Effector memory CD8-positive, alpha-beta T cell (primary cell): Measurements from ENCODE around the gene TNNC1.

Source experiments
- ATAC-seq: fragments of 150-1000 bp; cut with Tn5 transposase; replicated peaks from 2 replicates; pipeline ENCODE4 v1.10.0; 2021; ENCODE audit warnings: mild to moderate bottlenecking, moderate library complexity
- DNase-seq, 3 experiments: peaks; one replicate each; pipeline ENCODE4 v3.0.0; 2021
- H3K27ac Mint-ChIP-seq, 2 donors: one replicate each; pipeline ENCODE4 v1.8.0; 2022; ENCODE audit warnings: mild to moderate bottlenecking in 2 of 2, mixed read lengths in 2 of 2, moderate library complexity in 2 of 2
- H3K27me3 Mint-ChIP-seq, 2 donors: one replicate each; pipeline ENCODE4 v1.8.0; 2022; ENCODE audit warnings: mixed read lengths in 2 of 2
- H3K36me3 Mint-ChIP-seq: one replicate; pipeline ENCODE4 v1.8.0; 2022; ENCODE audit warnings: mild to moderate bottlenecking, moderate library complexity, mixed read lengths; ENCODE audit not compliant: insufficient read depth
- H3K4me1 Mint-ChIP-seq, 2 donors: one replicate each; pipeline ENCODE4 v1.8.0; 2022; ENCODE audit warnings: low read depth in 2 of 2, mixed read lengths in 2 of 2
- H3K4me3 Mint-ChIP-seq, 2 donors: one replicate each; pipeline ENCODE4 v1.8.0; 2022; ENCODE audit warnings: mild to moderate bottlenecking in 2 of 2, mixed read lengths in 2 of 2, moderate library complexity in 2 of 2
- H3K9me3 Mint-ChIP-seq, 2 donors: one replicate each; pipeline ENCODE4 v1.8.0; 2022; ENCODE audit warnings: mixed read lengths in 2 of 2

The TNNC1 gene

DNA sequence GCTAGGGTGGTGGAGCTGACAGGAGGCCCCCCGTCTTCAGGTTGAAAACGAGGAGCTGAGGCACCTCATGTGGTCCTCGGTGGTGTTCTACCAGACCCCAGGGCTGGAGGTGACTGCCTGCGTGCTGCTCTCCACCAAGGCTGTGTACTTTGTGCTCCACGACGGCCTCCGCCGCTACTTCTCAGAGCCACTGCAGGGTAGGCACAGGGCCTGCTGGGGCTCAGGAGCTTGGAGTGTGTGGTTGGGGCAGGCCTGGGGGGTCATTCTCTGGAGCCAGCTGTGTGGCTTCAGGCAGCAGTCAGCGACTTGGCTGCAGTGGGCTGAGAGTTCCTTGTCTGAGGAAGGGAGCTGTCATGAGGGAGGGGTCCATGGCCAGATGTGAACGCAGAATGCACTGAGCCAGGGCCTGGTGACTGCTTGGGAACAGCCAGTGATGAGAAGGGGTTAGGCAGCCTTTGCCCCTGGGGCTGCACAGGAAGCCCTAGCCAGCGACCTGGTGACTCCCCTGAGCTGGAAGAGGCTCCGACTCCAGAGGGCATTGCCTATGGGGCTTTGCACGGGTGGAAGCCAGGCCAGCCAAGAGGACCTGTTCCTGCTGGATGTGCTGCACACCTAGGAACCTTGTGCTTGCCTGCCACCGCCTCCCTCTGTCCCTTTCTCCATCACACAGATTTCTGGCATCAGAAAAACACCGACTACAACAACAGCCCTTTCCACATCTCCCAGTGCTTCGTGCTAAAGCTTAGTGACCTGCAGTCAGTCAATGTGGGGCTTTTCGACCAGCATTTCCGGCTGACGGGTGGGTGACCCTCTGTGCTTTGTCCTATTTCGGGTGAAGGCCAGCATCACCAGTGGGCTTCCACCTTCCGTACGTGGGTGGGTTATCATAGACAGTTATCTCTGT lies 36.4 kb upstream of the TNNC1 start:
- H3K27ac Mint-ChIP-seq: peak overlapping the region in 1 of 2 donors; percentile 86

GRCh38 chr3:52489453-52489852 lies 35.6 kb upstream of the TNNC1 start:
- Mint-ChIP-seq H3K9me3 (no peaks in the 10 kb centered on the region), H3K27me3 (no peaks in the 10 kb centered on the region), H3K27ac (no peak overlapping the region), H3K4me1 (peaks cover 7 to 11% of the 10 kb centered on the region in 2 donors), H3K36me3 (peaks cover 49% of the 10 kb centered on the region), H3K4me3 (no peak overlapping the region)
- ATAC-seq (no peak), DNase-seq (no peak)

More for the DNA sequence above, 36.4 kb upstream of the TNNC1 start:
- H3K27me3 Mint-ChIP-seq: no peaks in the 10 kb centered on the region
- H3K4me3 Mint-ChIP-seq: no peak overlapping the region
- peaks cover 51% of the 10 kb centered on the region for H3K36me3 Mint-ChIP-seq
- H3K9me3 Mint-ChIP-seq: no peaks in the 10 kb centered on the region
- ATAC-seq (no peak), DNase-seq (no peak)
- H3K4me1 Mint-ChIP-seq: peaks cover 7 to 11% of the 10 kb centered on the region in 2 donors

DNA sequence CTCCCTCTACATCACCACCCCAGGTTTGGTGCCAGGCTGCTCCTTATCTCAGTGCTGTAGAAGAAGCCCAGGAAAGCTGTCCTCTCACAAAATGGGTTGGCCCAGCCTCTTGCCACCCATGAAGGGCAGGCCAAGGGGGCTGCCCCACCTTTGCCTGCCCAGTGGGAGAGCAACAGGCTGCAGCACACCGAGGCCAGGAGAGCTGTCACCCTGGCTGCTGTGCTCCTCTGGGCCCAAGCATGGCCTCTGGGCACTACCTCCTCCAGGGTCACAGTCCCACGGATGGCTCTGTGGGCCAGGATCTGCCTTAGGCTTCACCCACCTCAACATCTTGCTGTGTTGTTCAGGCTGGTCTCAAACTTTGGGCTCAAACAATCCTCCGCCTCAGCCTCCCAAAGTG lies 34.9 kb upstream of the TNNC1 start:
- ATAC-seq (no peak), DNase-seq (no peak)

DNA sequence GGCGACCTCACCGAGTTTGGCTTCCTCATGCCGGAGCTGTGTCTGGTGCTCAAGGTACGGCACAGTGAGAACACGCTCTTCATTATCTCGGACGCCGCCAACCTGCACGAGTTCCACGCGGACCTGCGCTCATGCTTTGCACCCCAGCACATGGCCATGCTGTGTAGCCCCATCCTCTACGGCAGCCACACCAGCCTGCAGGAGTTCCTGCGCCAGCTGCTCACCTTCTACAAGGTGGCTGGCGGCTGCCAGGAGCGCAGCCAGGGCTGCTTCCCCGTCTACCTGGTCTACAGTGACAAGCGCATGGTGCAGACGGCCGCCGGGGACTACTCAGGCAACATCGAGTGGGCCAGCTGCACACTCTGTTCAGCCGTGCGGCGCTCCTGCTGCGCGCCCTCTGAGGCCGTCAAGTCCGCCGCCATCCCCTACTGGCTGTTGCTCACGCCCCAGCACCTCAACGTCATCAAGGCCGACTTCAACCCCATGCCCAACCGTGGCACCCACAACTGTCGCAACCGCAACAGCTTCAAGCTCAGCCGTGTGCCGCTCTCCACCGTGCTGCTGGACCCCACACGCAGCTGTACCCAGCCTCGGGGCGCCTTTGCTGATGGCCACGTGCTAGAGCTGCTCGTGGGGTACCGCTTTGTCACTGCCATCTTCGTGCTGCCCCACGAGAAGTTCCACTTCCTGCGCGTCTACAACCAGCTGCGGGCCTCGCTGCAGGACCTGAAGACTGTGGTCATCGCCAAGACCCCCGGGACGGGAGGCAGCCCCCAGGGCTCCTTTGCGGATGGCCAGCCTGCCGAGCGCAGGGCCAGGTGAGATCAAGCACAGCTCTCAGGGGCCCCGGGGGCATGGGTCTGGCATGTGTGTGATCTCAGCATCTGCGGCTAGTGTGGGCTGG lies 34.2 kb upstream of the TNNC1 start:
- ATAC-seq (no peak), DNase-seq (no peak)
- peaks cover 45% of the 10 kb centered on the region for H3K36me3 Mint-ChIP-seq
- peaks cover 3 to 9% of the 10 kb centered on the region in 2 donors for H3K4me1 Mint-ChIP-seq
- H3K27ac Mint-ChIP-seq: peak overlapping the region in 1 of 2 donors; percentile 79
- H3K4me3 Mint-ChIP-seq: peak overlapping the region in 1 of 2 donors; percentile 21
- no peaks in the 10 kb centered on the region for H3K9me3 Mint-ChIP-seq
- H3K27me3 Mint-ChIP-seq: no peaks in the 10 kb centered on the region

More for the DNA sequence above, 34.9 kb upstream of the TNNC1 start:
- H3K36me3 Mint-ChIP-seq: peaks cover 46% of the 10 kb centered on the region
- H3K9me3 Mint-ChIP-seq: no peaks in the 10 kb centered on the region
- H3K27ac Mint-ChIP-seq: peak overlapping the region in 1 of 2 donors; percentile 79
- H3K4me1 Mint-ChIP-seq: peaks cover 3 to 9% of the 10 kb centered on the region in 2 donors
- H3K4me3 Mint-ChIP-seq: no peak overlapping the region
- H3K27me3 Mint-ChIP-seq: no peaks in the 10 kb centered on the region

DNA sequence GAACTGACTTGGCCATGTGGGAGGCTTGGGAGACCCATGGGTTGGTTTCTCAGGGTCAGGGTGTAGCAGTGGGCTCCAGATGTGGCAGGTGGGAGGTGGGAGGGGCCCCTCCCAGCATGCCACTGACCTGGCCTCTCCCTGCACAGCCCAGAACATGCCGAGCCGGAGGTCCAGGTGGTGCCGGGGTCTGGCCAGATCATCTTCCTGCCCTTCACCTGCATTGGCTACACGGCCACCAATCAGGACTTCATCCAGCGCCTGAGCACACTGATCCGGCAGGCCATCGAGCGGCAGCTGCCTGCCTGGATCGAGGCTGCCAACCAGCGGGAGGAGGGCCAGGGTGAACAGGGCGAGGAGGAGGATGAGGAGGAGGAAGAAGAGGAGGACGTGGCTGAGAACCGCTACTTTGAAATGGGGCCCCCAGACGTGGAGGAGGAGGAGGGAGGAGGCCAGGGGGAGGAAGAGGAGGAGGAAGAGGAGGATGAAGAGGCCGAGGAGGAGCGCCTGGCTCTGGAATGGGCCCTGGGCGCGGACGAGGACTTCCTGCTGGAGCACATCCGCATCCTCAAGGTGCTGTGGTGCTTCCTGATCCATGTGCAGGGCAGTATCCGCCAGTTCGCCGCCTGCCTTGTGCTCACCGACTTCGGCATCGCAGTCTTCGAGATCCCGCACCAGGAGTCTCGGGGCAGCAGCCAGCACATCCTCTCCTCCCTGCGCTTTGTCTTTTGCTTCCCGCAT lies 33.4 kb upstream of the TNNC1 start:
- no peaks in the 10 kb centered on the region for H3K9me3 Mint-ChIP-seq
- H3K4me3 Mint-ChIP-seq: peak overlapping the region in 1 of 2 donors; percentile 21
- no peak for ATAC-seq
- H3K36me3 Mint-ChIP-seq: peaks cover 45% of the 10 kb centered on the region
- no peak for DNase-seq
- H3K27me3 Mint-ChIP-seq: no peaks in the 10 kb centered on the region
- H3K4me1 Mint-ChIP-seq: peaks cover 0 to 9% of the 10 kb centered on the region in 2 donors
- no peak overlapping the region for H3K27ac Mint-ChIP-seq

DNA sequence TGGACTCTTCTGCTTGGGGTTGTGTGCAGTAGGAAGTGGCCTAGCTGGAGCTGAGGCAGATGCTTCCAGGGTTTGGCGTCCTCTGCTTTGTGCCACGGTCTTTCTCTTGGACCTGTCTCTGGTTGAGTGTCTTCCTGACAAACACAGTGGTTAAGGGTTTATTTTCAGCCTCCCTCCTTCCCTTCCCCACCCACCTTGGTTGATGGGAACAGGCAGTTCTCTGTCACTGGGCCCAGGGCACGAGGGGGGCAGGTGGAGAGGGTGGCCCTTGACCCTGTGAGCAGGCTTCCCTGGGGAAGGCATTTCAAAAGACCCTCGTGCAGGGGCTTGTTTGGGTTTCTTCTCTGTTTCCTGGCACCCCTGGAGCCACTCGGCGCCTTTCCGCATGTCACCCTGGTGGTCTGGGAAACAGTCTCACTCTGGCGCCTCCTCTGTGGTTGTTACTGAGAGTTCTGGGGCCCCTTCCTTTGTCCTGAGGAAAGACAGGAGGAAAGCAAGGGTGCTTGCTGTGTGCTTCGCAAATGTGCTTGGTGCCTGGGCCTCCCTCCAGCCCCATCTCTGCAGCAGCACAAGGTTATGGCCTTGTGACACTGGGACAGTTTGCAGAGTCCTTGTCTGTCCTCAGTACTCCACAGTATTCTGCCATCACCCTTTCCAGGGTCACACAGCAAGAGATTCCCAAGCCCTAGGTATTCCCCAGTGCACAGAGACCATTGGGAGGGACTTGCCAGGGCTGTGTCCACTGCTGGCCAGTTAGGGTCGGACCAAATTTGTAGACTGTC lies 31.0 kb upstream of the TNNC1 start:
- peaks cover 53% of the 10 kb centered on the region for H3K36me3 Mint-ChIP-seq
- H3K27ac Mint-ChIP-seq: peak overlapping the region in 1 of 2 donors; percentile 69
- H3K4me3 Mint-ChIP-seq: no peak overlapping the region
- no peaks in the 10 kb centered on the region for H3K27me3 Mint-ChIP-seq
- H3K4me1 Mint-ChIP-seq: peaks cover 0 to 6% of the 10 kb centered on the region in 2 donors
- DNase-seq: no peak
- no peak for ATAC-seq
- no peaks in the 10 kb centered on the region for H3K9me3 Mint-ChIP-seq

DNA sequence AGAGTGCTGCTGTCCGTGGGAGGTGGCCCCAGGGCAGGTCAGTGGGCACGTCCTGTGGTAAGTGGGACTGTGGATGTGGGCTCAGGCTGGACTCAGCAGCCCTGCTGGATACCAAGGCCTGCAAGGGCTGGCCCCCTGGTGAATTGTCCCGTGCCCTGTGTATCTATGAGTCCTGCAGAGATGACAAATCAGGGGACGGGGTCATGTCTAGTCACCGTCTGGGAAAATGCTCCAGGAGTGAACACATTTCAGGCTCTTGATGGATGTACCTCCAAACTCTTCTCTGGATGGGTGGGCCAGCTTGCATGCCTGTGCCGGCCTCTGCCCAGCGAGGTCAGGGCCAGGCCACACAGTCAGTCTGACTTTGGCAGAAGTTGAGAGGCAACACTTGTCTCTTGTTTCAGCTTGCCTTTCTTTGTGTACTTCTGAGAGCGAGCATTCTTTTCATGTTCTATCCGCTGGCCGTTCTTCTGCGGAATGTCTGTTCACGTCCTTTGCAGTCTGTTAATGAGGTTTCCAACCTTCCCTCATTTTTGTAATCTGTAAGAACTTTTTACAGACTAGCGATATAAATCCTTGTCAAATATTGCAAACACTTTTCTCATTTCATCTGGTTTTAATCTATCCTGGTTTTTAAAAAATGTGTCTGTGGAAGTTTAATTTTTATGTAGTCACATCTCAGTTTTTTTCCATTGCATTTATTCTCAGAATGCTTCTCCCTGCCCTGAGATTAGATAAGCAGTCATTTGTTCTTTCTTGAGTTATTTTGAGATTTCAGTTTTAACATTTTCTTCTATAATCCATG lies 29.9 kb upstream of the TNNC1 start:
- no peak overlapping the region for H3K27ac Mint-ChIP-seq
- no peaks in the 10 kb centered on the region for H3K9me3 Mint-ChIP-seq
- ATAC-seq (no peak), DNase-seq (no peak)
- H3K27me3 Mint-ChIP-seq: no peaks in the 10 kb centered on the region
- no peak overlapping the region for H3K4me3 Mint-ChIP-seq
- peaks cover 51% of the 10 kb centered on the region for H3K36me3 Mint-ChIP-seq
- peaks cover 0 to 6% of the 10 kb centered on the region in 2 donors for H3K4me1 Mint-ChIP-seq

- ATAC-seq (no peak), DNase-seq (no peak)
- Mint-ChIP-seq H3K27ac (peak overlapping the region in 1 of 2 donors; percentile 7), H3K4me1 (peaks cover 0 to 6% of the 10 kb centered on the region in 2 donors), H3K4me3 (no peak overlapping the region), H3K9me3 (no peaks in the 10 kb centered on the region), H3K27me3 (no peaks in the 10 kb centered on the region), H3K36me3 (peaks cover 51% of the 10 kb centered on the region)
Measured at GRCh38 chr3:52483081-52483480, 29.2 kb upstream of the TNNC1 start.

GRCh38 chr3:52481819-52482521 lies 28.1 kb upstream of the TNNC1 start:
- ATAC-seq: no peak

DNA sequence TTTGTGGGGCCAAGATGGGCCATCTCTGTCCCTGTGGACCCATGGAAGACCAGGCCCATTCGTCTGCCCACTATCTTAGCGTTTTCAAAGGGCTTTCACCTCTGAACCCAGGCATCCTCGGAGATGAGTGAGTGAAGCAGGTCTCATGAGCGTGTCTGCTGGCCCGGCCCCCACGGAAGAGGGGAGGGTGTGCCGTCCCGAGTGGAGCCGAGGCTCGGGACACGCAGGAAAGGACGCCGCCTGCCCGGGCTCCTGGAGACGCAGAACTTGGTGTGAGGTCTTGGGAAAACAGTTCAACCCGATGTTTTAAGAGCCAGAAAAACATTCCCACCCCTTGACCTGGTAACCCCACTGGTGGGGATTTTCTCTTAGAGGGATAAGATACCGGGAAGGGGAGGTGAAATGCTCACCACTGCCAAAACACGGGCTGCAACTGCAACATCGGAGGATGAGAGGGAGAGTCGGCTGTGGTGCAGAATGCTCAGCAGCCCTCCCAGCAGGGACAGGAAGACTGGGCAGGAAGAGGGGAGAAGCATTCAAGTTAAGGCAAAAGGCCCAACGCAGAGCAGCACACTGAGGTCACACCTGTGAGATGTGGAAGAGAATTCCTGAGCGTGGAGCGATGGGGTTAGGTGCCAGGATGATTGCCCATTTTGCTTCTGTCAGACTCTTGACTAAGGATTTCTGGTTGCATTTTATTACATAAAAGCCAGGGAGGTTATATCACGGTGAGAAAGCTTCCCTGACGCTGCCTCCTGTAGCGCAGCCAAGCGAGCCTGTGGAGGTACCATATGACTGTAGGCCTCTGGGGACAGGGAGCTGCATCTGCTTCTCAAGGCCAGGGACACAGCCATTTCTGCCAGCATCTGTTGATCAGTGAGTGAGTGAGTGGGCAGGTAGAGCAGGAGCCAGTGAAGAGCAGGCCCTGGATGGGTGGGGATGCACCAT lies 27.2 kb upstream of the TNNC1 start:
- Mint-ChIP-seq H3K27me3 (no peaks in the 10 kb centered on the region), H3K27ac (peak overlapping the region in 1 of 2 donors; percentile 83), H3K9me3 (no peaks in the 10 kb centered on the region), H3K4me1 (peaks cover 0 to 6% of the 10 kb centered on the region in 2 donors), H3K4me3 (peak overlapping the region in 1 of 2 donors; percentile 4), H3K36me3 (peaks cover 48% of the 10 kb centered on the region)
- DNase-seq (no peak), ATAC-seq (no peak)

More at GRCh38 chr3:52481819-52482521, 28.1 kb upstream of the TNNC1 start:
- H3K27ac Mint-ChIP-seq: no peak overlapping the region
- H3K4me1 Mint-ChIP-seq: peaks cover 0 to 6% of the 10 kb centered on the region in 2 donors
- DNase-seq: no peak
- H3K36me3 Mint-ChIP-seq: peaks cover 51% of the 10 kb centered on the region
- no peaks in the 10 kb centered on the region for H3K27me3 Mint-ChIP-seq
- peak overlapping the region in 1 of 2 donors; percentile 17 for H3K4me3 Mint-ChIP-seq
- no peaks in the 10 kb centered on the region for H3K9me3 Mint-ChIP-seq
